ENCODE measurements around the gene BBS9. TPM values are rescaled to one million over a fixed set of nuclear protein-coding genes. Genes with fewer than 3 reads are reported as not detected.

BBS9 gene
- total and polyA plus RNA-seq, 4 donors: 2.3 to 9.5 (median 4.5) TPM

DNA sequence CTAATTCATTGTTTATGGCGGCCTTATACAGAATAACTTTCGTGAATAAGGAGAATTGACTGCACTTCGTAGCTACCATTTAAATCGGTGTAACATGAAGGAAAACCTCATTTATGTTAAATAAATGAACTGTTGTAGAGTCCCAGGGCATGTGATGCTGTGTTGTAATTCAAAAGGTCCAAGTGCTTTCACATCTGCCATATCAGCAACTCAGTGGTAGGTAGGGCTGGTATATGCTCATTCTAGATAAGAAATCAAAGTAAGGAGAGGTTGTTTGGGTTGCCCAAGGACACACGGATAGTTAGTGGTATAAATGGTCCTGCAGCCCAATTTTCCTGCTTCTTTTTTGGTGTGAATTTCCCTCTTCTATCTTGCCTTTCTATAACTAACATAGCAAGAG is 15.8 kb downstream of the BBS9 start:
- Histone ChIP-seq H3K4me3 (ENCODE audit: low read depth in 1 of 3, low read length in 3 of 3) (no peak overlapping the region), H3K27me3 (ENCODE audit: control insufficient read depth in 4 of 4, insufficient read depth in 4 of 4, low read length in 3 of 4) (no peaks in the 10 kb centered on the region), H3K27ac (ENCODE audit: low read depth in 1 of 2, low read length in 2 of 2) (no peak overlapping the region), H3K9ac (ENCODE audit: low read depth in 1 of 2, low read length in 2 of 2) (no peak overlapping the region), H3K4me1 (ENCODE audit: control insufficient read depth in 4 of 4, insufficient read depth in 4 of 4, low read length in 3 of 4) (no peaks in the 10 kb centered on the region), H3K9me3 (ENCODE audit: control insufficient read depth in 4 of 4, low read length in 3 of 4) (no peaks in the 10 kb centered on the region), H3K36me3 (ENCODE audit: control insufficient read depth in 4 of 4, insufficient read depth in 3 of 4, low read depth in 1 of 4, low read length in 3 of 4) (peaks cover 0 to 1% (median 0%) of the 10 kb centered on the region in 4 donors)
- TF ChIP-seq RAD21 (IDR thresholded peaks at IDR 0.05) (no peak), RXRA (IDR thresholded peaks at IDR 0.05) (no peak), HNF4G (IDR thresholded peaks at IDR 0.05) (no peak), FOXA2 (IDR thresholded peaks at IDR 0.05) (no peak), SP1 (IDR thresholded peaks at IDR 0.05) (no peak), FOXA1 (IDR thresholded peaks at IDR 0.05) (no peak), EGR1 (IDR thresholded peaks at IDR 0.05; ENCODE audit: low read depth in 2 of 2) (no peak), YY1 (IDR thresholded peaks at IDR 0.05) (no peak)
- TF ChIP-seq, protein P1, sequence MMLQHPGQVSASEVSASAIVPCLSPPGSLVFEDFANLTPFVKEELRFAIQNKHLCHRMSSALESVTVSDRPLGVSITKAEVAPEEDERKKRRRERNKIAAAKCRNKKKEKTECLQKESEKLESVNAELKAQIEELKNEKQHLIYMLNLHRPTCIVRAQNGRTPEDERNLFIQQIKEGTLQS (IDR thresholded peaks at IDR 0.05): no peak
- TF ChIP-seq, protein P2, sequence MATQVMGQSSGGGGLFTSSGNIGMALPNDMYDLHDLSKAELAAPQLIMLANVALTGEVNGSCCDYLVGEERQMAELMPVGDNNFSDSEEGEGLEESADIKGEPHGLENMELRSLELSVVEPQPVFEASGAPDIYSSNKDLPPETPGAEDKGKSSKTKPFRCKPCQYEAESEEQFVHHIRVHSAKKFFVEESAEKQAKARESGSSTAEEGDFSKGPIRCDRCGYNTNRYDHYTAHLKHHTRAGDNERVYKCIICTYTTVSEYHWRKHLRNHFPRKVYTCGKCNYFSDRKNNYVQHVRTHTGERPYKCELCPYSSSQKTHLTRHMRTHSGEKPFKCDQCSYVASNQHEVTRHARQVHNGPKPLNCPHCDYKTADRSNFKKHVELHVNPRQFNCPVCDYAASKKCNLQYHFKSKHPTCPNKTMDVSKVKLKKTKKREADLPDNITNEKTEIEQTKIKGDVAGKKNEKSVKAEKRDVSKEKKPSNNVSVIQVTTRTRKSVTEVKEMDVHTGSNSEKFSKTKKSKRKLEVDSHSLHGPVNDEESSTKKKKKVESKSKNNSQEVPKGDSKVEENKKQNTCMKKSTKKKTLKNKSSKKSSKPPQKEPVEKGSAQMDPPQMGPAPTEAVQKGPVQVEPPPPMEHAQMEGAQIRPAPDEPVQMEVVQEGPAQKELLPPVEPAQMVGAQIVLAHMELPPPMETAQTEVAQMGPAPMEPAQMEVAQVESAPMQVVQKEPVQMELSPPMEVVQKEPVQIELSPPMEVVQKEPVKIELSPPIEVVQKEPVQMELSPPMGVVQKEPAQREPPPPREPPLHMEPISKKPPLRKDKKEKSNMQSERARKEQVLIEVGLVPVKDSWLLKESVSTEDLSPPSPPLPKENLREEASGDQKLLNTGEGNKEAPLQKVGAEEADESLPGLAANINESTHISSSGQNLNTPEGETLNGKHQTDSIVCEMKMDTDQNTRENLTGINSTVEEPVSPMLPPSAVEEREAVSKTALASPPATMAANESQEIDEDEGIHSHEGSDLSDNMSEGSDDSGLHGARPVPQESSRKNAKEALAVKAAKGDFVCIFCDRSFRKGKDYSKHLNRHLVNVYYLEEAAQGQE (IDR thresholded peaks at IDR 0.05): no peak
- TF ChIP-seq, protein P3, sequence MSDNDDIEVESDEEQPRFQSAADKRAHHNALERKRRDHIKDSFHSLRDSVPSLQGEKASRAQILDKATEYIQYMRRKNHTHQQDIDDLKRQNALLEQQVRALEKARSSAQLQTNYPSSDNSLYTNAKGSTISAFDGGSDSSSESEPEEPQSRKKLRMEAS (IDR thresholded peaks at IDR 0.05): no peak
- TF ChIP-seq, protein P4, sequence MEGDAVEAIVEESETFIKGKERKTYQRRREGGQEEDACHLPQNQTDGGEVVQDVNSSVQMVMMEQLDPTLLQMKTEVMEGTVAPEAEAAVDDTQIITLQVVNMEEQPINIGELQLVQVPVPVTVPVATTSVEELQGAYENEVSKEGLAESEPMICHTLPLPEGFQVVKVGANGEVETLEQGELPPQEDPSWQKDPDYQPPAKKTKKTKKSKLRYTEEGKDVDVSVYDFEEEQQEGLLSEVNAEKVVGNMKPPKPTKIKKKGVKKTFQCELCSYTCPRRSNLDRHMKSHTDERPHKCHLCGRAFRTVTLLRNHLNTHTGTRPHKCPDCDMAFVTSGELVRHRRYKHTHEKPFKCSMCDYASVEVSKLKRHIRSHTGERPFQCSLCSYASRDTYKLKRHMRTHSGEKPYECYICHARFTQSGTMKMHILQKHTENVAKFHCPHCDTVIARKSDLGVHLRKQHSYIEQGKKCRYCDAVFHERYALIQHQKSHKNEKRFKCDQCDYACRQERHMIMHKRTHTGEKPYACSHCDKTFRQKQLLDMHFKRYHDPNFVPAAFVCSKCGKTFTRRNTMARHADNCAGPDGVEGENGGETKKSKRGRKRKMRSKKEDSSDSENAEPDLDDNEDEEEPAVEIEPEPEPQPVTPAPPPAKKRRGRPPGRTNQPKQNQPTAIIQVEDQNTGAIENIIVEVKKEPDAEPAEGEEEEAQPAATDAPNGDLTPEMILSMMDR (IDR thresholded peaks at IDR 0.05; ENCODE audit: low read depth, low read length, missing input control): no peak
- 91% methylated on average over 5 of the region's 5 CpGs for WGBS
- no peak for DNase-seq (ENCODE audit: low spot score)

DNA sequence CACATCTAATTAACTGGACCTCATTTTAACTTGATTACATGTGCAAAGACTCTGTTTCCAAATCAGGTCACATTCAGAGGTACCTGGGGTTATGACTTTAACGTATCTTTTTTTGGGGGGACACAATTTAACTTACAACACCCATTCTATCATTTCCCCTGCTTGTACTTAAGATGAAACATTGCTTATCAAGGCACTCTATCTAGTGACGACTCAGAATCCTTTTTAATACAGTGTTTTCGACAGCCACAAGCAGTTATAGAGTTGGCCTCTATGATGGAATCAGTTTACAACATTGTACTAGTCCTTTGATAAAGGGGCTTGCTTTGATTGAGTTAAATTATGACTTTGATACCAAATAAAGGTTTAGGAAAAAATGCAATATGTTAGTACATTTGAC is 22.7 kb downstream of the BBS9 start:
- WGBS: 76% methylated on average over 3 of the region's 3 CpGs
- Histone ChIP-seq H3K9me3 (ENCODE audit: control insufficient read depth in 4 of 4, low read length in 3 of 4) (no peaks in the 10 kb centered on the region), H3K36me3 (ENCODE audit: control insufficient read depth in 4 of 4, insufficient read depth in 3 of 4, low read depth in 1 of 4, low read length in 3 of 4) (peaks cover 0 to 3% (median under 1%) of the 10 kb centered on the region in 4 donors), H3K4me3 (ENCODE audit: low read depth in 1 of 3, low read length in 3 of 3) (no peak overlapping the region), H3K27ac (ENCODE audit: low read depth in 1 of 2, low read length in 2 of 2) (no peak overlapping the region), H3K27me3 (ENCODE audit: control insufficient read depth in 4 of 4, insufficient read depth in 4 of 4, low read length in 3 of 4) (no peaks in the 10 kb centered on the region), H3K9ac (ENCODE audit: low read depth in 1 of 2, low read length in 2 of 2) (no peak overlapping the region), H3K4me1 (ENCODE audit: control insufficient read depth in 4 of 4, insufficient read depth in 4 of 4, low read length in 3 of 4) (no peaks in the 10 kb centered on the region)
- no peak for DNase-seq (ENCODE audit: low spot score)
- TF ChIP-seq, protein P3 (IDR thresholded peaks at IDR 0.05): no peak
- TF ChIP-seq FOXA1 (IDR thresholded peaks at IDR 0.05) (no peak), FOXA2 (IDR thresholded peaks at IDR 0.05) (no peak), HNF4G (IDR thresholded peaks at IDR 0.05) (no peak), NR2F2 (IDR thresholded peaks at IDR 0.05) (no peak), YY1 (IDR thresholded peaks at IDR 0.05) (no peak), SP1 (IDR thresholded peaks at IDR 0.05) (no peak), HNF4A (conservative IDR thresholded peaks at IDR 0.05) (no peak), TAF1 (conservative IDR thresholded peaks at IDR 0.05) (no peak), RXRA (IDR thresholded peaks at IDR 0.05) (no peak), EGR1 (IDR thresholded peaks at IDR 0.05; ENCODE audit: low read depth in 2 of 2) (no peak), RAD21 (IDR thresholded peaks at IDR 0.05) (no peak), GABPA (IDR thresholded peaks at IDR 0.05 in 1 of 2, conservative IDR thresholded peaks at IDR 0.05 in 1 of 2) (no peak), JUND (IDR thresholded peaks at IDR 0.05) (no peak)
- TF ChIP-seq, protein P5, sequence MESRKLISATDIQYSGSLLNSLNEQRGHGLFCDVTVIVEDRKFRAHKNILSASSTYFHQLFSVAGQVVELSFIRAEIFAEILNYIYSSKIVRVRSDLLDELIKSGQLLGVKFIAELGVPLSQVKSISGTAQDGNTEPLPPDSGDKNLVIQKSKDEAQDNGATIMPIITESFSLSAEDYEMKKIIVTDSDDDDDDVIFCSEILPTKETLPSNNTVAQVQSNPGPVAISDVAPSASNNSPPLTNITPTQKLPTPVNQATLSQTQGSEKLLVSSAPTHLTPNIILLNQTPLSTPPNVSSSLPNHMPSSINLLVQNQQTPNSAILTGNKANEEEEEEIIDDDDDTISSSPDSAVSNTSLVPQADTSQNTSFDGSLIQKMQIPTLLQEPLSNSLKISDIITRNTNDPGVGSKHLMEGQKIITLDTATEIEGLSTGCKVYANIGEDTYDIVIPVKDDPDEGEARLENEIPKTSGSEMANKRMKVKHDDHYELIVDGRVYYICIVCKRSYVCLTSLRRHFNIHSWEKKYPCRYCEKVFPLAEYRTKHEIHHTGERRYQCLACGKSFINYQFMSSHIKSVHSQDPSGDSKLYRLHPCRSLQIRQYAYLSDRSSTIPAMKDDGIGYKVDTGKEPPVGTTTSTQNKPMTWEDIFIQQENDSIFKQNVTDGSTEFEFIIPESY (IDR thresholded peaks at IDR 0.05): no peak
- TF ChIP-seq, protein P2 (IDR thresholded peaks at IDR 0.05): no peak
- TF ChIP-seq, protein P1 (IDR thresholded peaks at IDR 0.05): no peak
